K562 (cell line): ENCODE results near the gene EXOC4. TPM values are rescaled to one million over a fixed set of nuclear protein-coding genes. Genes with fewer than 3 reads are reported as not detected.

Experiments used
- ARNT ChIP-seq, 2 experiments: fragments of 450-650 bp; IDR thresholded peaks; 2 replicates each; pipeline ENCODE4 v1.6.1; 2016; ENCODE audit warnings: mild to moderate bottlenecking in 1 of 2
- CBX1 ChIP-seq: sonication (generic); IDR thresholded peaks from 2 replicates; pipeline ENCODE4 v1.6.1; 2016; ENCODE audit warnings: antibody characterized with exemption, low read depth, mild to moderate bottlenecking
- CHAMP1 ChIP-seq: fragments of 450-650 bp; IDR thresholded peaks from 2 replicates; pipeline ENCODE4 v1.6.1; 2016; ENCODE audit warnings: mild to moderate bottlenecking
- CREB1 ChIP-seq, 2 experiments: sonication (generic) in 1 of 2; formaldehyde crosslinking in 1 of 2; IDR thresholded peaks; 2 replicates each; pipeline versions ENCODE4 v1.6.1 to v1.8.0; 2012 to 2022; ENCODE audit warnings: inconsistent platforms in 1 of 2, mild to moderate bottlenecking in 1 of 2, missing genetic modification reagents in 1 of 2, moderate library complexity in 1 of 2
- EP300 ChIP-seq: IDR thresholded peaks from 2 replicates; pipeline ENCODE4 v1.6.1; 2012; ENCODE audit warnings: low read length, improper control_type of control experiment
- ESRRB ChIP-seq: fragments of 250-450 bp; sonication (Bioruptor Pico); IDR thresholded peaks from 2 replicates; pipeline ENCODE4 v1.5.0; 2020; ENCODE audit warnings: mild to moderate bottlenecking, moderate library complexity, borderline replicate concordance
- FOS ChIP-seq: IDR thresholded peaks from 3 replicates; pipeline ENCODE4 v1.6.1; 2011; ENCODE audit not compliant: insufficient read length; ENCODE audit errors: extremely low read depth
- FOXK1 ChIP-seq: sonication (generic); formaldehyde crosslinking; IDR thresholded peaks from 2 replicates; pipeline ENCODE4 v1.8.0; 2022; ENCODE audit warnings: missing genetic modification reagents, mild to moderate bottlenecking, borderline replicate concordance
- HMGN3 ChIP-seq: IDR thresholded peaks from 2 replicates; pipeline ENCODE4 v1.6.1; 2011; ENCODE audit warnings: borderline replicate concordance, low read depth, mild to moderate bottlenecking, mixed read lengths, low read length; ENCODE audit not compliant: insufficient read length; ENCODE audit errors: extremely low read depth
- JUND ChIP-seq, 2 experiments: IDR thresholded peaks; 2 replicates in 1 of 2; 3 replicates in 1 of 2; pipeline ENCODE4 v1.6.1; 2011; ENCODE audit warnings: borderline replicate concordance in 2 of 2, low read depth in 2 of 2, low read length in 2 of 2, improper control_type of control experiment in 1 of 2, missing biosample characterization in 1 of 2, missing genetic modification characterization in 1 of 2, missing genetic modification reagents in 1 of 2
- LEF1 ChIP-seq: fragments of 450-650 bp; IDR thresholded peaks from 2 replicates; pipeline ENCODE4 v1.6.1; 2016; ENCODE audit warnings: mild to moderate bottlenecking
- NBN ChIP-seq: fragments of 450-650 bp; IDR thresholded peaks from 2 replicates; pipeline ENCODE4 v1.6.1; 2016; ENCODE audit warnings: low read depth, mild to moderate bottlenecking
- NCOA1 ChIP-seq: fragments of 450-650 bp; IDR thresholded peaks from 2 replicates; pipeline ENCODE4 v1.6.1; 2016; ENCODE audit warnings: low read depth
- NEUROD1 ChIP-seq: fragments of 150-350 bp; IDR thresholded peaks from 2 replicates; pipeline ENCODE4 v1.6.1; 2014; ENCODE audit warnings: borderline replicate concordance, low read length, low read depth; ENCODE audit not compliant: partially characterized antibody
- NFIC ChIP-seq: fragments of 450-650 bp; IDR thresholded peaks from 2 replicates; pipeline ENCODE4 v1.6.1; 2017; ENCODE audit warnings: mild to moderate bottlenecking, inconsistent platforms
- NFRKB ChIP-seq: fragments of 450-650 bp; IDR thresholded peaks from 2 replicates; pipeline ENCODE4 v1.6.1; 2016; ENCODE audit warnings: low read depth
- NR1H2 ChIP-seq: sonication (generic); formaldehyde crosslinking; IDR thresholded peaks from 2 replicates; pipeline ENCODE4 v1.4.0; 2020; ENCODE audit warnings: mild to moderate bottlenecking, missing genetic modification reagents
- NR3C1 ChIP-seq: sonication (generic); formaldehyde crosslinking; IDR thresholded peaks from 2 replicates; pipeline ENCODE4 v1.8.1; 2022; ENCODE audit warnings: missing genetic modification reagents
- SIN3B ChIP-seq: fragments of 450-650 bp; IDR thresholded peaks from 2 replicates; pipeline ENCODE4 v1.6.1; 2017; ENCODE audit warnings: low read depth, mild to moderate bottlenecking, moderate library complexity
- SOX6 ChIP-seq: fragments of 450-650 bp; IDR thresholded peaks from 2 replicates; pipeline ENCODE4 v1.6.1; 2014; ENCODE audit warnings: mild to moderate bottlenecking
- TAL1 ChIP-seq: fragments of 450-650 bp; IDR thresholded peaks from 2 replicates; pipeline ENCODE4 v1.6.1; 2016; ENCODE audit warnings: mild to moderate bottlenecking
- ZEB2 ChIP-seq: fragments of 450-650 bp; IDR thresholded peaks from 2 replicates; pipeline ENCODE4 v1.6.1; 2016
- ZNF263 ChIP-seq: sonication (generic); formaldehyde crosslinking; IDR thresholded peaks from 2 replicates; pipeline ENCODE4 v1.8.0; 2022; ENCODE audit warnings: mild to moderate bottlenecking, missing genetic modification reagents, borderline replicate concordance
- ZNF354B ChIP-seq: fragments of 250-450 bp; sonication (Bioruptor Pico); IDR thresholded peaks from 2 replicates; pipeline ENCODE4 v1.4.0; 2020
- ZNF449 ChIP-seq: fragments of 250-450 bp; sonication (Bioruptor Pico); IDR thresholded peaks from 2 replicates; pipeline ENCODE4 v1.8.0; 2022; ENCODE audit warnings: moderate library complexity, mild to moderate bottlenecking, inconsistent platforms
- polyA plus RNA-seq, 8 experiments: library from polyadenylated mRNA; depleted of rRNA in 4 of 8; stranded (reverse) in 5 of 8; unstranded in 3 of 8; fragments of >200 nt; fragmentation: Nextera tagmentation in 2 of 8; fragmentation: Illumina TruSeq in 1 of 8; extraction: Ambion mirVana in 2 of 8; extraction: Trizol in 1 of 8; gene quantifications; 2 replicates each; pipeline versions ENCODE4 v1.2.1 to v1.2.3, GENCODE V29; 2011 to 2014; ENCODE audit warnings: inconsistent platforms in 1 of 8, missing spikeins in 1 of 8
- total RNA-seq, 7 experiments: library from RNA; depleted of rRNA in 6 of 7; stranded (reverse); fragments of >200 nt in 6 of 7; fragmentation: Illumina TruSeq in 2 of 7; extraction: Trizol in 2 of 7; gene quantifications; 2 replicates each; pipeline versions ENCODE4 v1.2.1 to v1.2.3, GENCODE V29; 2011 to 2021; ENCODE audit warnings: low replicate concordance in 1 of 7

EXOC4 gene
- total and polyA plus RNA-seq, 9 of the 15 experiments (the other 6 are each of a cell fraction or from before 2014, with no cell fraction given), result 18.5 to 73.1 (median 46.6) TPM

GRCh38 chr7:134083766-134084487, 831.0 kb downstream of the EXOC4 start (continued):
- peak; percentile 40; the same call in 1 of the 2 replicates for TF ChIP-seq ZNF449 (CRISPR knock-in tag)
- TF ChIP-seq SOX6, result peak; percentile 90
- no peak for TF ChIP-seq NR3C1
- TF ChIP-seq ARNT (IDR thresholded peaks at IDR 0.05), result peak in 1 of 2 experiments; percentile 59; a peak in 1 of 4 replicates
- TF ChIP-seq NCOA1, result 0 out of 2 replicates have a peak, but pooled peaks have one; percentile 28
- TF ChIP-seq JUND (IDR thresholded peaks at IDR 0.05; ENCODE audit: borderline replicate concordance, low read depth, low read length), result peak; percentile 100
- TF ChIP-seq JUND (tag; IDR thresholded peaks at IDR 0.05; ENCODE audit: borderline replicate concordance, low read depth, low read length), result peak; percentile 100
- TF ChIP-seq SIN3B, result no peak
- peak; percentile 87 for TF ChIP-seq FOS
- TF ChIP-seq LEF1, result peak; percentile 89
- no peak for TF ChIP-seq NFIC
- TF ChIP-seq CBX1, result peak; percentile 70
- peak; percentile 64 for TF ChIP-seq NFRKB
- TF ChIP-seq CHAMP1, result peak; percentile 47; the same call in 1 of the 2 replicates
- TF ChIP-seq ESRRB (CRISPR knock-in tag), result no peak
- peak; percentile 90 for TF ChIP-seq NEUROD1
- TF ChIP-seq TAL1, result peak; percentile 71
- no peak for TF ChIP-seq ZNF263
- TF ChIP-seq EP300, result peak; percentile 97
- TF ChIP-seq NBN, result peak; percentile 88
- peak; percentile 77 for TF ChIP-seq HMGN3
- no peak for TF ChIP-seq NR1H2
- TF ChIP-seq ZNF354B, result 0 out of 2 replicates have a peak, but pooled peaks have one; percentile 20
- 0 out of 2 replicates have a peak, but pooled peaks have one; percentile 74 for TF ChIP-seq ZEB2
- TF ChIP-seq FOXK1 (CRISPR knock-in tag), result 0 out of 2 replicates have a peak, but pooled peaks have one; percentile 18
- 0 out of 2 replicates have a peak, but pooled peaks have one; percentile 20 for TF ChIP-seq CREB1 (IDR thresholded peaks at IDR 0.05)
- TF ChIP-seq CREB1 (CRISPR knock-in tag; IDR thresholded peaks at IDR 0.05), result no peak
